HG03097 (cell line): Measurements from ENCODE around the gene NRROS.
A peak's percentile ranks its signal among the peaks of the same experiment; 100 is the strongest.
"Not testable (repeated sequence)": the region's sequence is repeated elsewhere in the genome, so short reads cannot be mapped to it uniquely, and the experiment has no call there.

Experiments used
- ATAC-seq: cut with Tn5 transposase; IDR thresholded peaks from one replicate; pipeline ENCODE4 v1.9.1; 2021; ENCODE audit not compliant: unreplicated experiment, low FRiP score

Gene NRROS

DNA sequence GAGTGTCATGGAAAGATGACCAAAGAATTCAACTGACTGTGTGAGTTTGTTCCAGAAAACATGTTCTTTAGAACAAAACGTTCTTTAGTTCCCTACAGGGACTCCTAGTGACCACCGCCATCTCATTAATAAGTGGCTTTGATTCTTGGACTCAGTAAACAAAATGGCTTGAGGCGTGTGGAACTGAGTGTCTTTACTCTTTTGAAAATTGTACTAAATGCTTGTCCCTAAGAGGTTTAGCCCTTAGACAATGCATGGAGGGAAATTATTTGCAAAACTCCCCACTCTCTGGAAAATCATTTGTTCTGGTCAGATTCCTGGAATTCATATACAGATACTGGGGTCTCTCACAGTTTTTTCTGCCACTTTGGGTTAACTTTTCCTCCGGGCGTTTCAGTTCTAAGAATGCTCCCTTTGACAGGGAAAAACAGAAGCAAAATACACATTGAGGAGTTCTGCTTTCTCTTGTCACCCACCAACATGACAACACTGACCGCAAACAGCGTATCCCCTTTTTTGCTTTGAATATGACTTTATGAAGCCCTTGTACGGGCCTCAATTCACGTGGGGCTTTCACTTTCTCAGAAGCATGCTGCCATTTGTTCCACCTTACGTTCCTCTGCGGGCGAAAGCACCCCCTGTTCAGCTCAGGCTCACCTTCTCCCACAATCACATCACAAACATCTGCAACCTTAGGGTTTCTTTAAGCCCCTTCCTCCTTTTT lies 15.3 kb upstream of the NRROS start:
- ATAC-seq: no peak

DNA sequence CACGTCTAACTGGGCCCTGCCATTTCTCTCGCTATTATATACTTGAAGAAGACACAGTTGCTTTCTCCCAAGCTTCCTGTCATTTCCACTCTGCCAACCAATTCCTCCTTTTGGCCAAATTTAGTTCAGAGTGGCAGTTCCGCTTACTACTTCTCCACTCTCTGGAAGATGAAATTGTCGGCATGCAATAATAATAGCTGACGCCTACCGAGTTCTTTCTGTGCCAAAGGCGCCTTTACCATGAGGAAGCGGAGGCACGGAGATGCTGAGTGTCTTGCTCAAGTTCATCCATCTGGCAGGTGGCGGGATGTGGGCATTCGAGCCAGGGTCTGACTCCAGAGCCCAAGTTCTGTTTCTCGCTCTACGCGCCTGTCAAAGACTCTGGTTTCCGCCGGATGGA lies 14.6 kb upstream of the NRROS start:
- no peak for ATAC-seq

DNA sequence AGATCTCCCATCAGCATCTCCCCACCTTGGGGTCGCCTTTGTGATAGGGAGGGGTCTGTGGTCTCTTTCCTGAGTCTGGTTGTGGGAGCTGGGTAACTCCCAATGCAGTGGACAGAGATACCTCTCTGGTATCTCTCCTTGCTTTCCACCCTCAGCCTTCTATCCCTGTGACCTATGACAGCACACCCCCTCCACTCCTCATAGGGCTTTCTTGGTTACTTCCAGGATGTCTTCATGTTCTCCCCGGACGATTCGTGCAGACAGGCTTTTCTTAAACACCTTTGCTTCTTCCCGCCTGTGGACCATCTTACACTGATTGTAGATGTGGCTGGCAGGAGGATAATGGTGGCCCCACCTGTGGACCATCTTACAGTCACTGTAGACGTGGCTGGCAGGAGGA lies 14.2 kb upstream of the NRROS start:
- no peak for ATAC-seq

DNA sequence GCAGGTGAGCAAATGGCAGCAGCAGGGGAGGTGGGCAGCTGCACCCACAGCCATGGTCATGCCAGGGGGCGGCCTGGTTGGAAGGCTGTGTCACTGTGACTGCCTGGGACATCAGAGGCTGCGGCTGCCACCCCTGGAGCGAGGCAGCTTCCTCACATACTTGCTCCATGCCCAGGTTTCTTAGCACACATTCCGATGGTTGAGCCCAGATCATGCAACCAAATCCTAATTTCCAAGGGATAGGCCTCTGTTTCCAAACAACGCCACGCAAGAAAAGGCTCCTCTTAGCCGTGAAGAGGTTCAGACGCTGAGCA lies 11.6 kb upstream of the NRROS start:
- no peak for ATAC-seq

DNA sequence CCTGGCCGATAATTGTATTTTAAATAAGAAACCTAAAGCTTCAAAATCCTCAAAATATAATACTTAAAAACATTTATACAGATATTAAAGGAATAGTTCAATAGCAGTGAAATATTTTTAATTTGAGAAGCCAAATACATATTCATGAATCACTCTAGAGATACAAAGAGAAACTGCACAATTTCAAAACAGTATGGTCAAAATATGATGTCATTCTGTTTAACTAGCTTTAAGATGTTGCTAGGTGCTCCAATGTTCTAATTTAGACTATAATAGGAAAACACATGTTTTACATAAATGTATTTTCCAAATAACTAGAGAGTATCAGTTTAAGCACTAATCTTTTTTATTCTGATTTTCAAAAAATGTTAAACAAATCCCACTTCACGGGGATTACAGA lies 10.3 kb upstream of the NRROS start:
- ATAC-seq: no peak

DNA sequence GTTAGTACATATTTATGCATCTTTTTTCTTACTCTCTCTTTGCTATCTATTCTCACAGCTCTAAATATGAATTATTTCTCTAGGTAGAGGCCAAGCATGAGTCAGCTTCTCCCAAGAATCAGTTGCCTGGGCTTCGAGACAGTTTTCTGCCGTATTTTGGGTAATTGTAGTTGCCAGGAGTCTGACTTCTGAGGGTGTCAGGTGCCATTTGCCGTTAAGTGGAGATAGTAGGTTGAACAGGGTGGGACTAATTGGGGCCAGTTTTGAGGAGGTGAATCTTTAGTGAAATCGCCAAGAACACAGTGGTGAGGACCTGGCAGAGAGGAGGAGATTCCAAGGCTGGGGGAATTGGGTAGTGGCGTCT lies 7.8 kb upstream of the NRROS start:
- no peak for ATAC-seq

DNA sequence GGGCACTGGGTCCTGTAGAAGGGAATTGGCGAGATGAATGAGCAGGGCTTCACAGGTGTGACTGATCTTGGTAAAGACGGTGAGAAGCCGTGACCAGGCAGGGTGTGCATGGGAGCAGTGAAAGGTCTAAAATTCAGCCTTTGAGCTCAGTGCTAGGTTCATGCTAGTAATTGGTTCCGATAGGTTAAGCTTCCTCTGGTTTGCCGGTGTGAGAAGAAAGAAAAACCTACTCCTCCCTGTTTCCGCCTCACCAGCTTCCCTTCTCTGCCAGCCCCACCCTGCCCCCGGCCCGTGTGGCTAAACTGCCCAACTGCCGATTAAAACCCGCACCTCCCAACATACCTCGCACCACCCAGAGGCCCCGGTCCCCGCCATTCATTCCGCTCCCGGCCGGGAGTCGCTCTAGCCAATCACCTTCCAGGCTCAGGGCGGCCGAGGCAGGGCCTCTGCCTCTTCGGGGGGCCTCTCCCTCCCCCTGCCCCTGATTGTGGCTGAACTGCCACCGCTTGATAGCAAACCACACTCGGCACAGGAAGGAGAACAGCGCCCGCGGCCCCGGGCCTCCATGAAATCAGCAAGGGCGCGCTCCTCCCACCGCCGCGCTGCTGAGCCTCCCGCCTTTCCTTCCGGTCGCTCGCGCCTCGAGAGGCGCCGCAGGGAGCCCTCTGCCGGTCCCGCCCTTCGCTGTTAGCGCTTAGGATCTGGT lies 7.3 kb upstream of the NRROS start:
- peak; percentile 76 for ATAC-seq

DNA sequence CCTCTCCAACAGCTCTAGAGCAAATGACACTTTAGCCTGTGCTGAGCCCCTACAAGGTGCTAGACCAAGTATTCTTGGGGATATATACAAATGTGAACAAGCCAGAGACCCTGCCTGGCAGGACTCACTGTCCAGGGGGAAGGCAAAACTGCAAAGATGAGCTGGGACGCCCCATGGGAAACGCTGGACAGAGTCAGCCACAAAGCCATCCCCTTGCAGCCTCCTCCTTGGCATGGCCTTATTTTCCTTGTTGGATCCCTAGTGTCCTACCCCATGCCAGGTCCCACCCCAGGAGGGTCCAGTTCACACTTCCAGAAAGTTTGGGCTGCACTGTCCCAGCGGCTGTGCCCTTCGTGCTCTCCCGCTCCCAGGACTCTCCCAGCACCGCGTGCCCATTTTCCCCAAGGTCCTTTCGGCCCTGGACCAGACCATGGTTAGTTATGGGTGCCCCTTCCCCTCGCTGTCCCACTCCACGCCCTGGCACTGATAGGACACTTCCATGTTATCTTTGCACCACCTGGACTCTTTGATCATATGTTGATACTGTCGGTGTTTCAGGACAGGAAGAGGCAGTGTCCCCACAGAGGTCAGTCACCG lies 5.8 kb upstream of the NRROS start:
- ATAC-seq: no peak

DNA sequence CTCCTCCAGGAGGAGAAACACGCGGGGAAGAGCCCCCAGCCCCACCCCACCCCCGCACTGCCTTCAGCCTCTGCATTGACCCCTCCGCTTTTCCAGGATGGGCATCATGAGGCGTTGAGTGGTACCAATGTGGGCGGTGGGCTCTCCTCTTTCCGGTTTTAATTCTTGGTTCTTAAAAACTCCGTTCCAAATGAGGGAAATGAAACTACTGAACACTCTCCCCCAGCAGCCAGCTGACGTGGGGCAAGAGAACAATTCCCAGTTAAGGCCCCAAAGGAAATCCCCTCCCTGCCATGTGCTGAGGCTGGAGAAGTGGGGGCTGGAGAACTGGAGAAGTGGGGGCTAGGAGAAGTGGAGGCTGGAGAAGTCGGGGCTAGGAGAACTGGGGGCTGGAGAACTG lies 5.3 kb upstream of the NRROS start:
- no peak for ATAC-seq

DNA sequence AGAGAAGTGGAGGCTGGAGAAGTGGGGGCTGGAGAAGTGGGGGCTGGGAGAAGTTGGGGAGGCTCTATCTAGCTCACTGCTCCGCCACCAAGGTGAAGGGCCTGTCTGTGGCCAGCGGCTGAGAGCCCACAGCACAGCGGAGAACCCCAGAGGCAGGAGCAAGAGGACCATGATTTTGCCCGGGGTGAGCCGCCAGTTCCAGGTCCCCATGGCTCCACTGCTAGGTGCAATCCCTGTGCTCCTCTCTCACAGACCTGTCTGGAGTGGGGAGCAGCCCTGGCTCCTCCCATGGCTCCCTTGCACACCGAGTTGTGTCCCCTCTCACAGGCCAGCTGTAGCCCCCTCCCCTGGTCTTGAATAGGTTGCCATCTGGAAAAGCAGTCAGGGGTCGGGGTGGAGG lies 4.7 kb upstream of the NRROS start:
- ATAC-seq: no peak

DNA sequence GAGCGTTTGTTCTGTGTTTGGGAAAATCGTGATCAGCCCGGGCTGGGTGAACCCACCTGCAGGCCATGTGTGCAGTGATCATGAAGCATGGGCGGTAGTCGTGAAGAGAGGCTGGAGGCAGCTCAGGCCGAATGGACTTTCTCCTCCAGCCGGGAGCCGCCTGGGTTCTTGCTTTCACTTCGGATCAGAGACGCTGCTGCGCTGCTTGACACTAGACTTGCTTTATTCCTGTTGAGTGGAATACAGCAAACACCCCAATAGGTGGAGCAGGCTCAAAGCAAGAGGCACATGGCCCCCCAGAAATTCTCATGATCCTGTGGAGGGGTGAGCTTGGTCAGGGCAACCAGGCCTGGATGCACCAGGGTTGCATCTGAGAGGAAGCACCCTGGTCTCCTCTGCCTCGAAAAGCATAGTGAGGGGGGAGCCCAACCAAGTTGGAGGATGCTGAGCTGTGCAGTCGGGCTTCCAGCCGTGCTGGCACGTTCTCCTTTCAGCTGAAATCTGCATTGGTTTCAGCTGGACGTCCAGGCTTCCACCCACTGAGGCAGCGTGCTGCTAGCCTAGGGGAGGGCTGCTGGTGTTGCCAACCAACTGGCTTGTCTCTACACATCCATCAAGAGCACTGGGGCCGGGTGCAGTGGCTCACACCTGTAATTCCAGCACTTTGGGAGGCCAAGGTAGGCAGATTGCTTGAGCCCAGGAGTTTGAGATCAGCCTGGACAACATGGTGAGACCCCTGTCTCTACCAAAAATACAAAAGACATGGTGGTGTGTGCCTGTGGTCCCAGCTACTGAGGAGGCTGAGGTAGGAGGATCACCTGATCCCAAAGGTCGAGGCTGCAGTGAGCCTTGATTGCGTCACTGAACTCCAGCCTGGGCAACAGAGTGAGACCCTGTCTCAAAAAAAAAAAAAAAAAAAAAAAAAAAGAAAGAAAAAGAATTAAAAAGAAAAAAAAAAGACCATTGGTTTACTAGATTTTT lies 2.8 kb upstream of the NRROS start:
- no peak for ATAC-seq

DNA sequence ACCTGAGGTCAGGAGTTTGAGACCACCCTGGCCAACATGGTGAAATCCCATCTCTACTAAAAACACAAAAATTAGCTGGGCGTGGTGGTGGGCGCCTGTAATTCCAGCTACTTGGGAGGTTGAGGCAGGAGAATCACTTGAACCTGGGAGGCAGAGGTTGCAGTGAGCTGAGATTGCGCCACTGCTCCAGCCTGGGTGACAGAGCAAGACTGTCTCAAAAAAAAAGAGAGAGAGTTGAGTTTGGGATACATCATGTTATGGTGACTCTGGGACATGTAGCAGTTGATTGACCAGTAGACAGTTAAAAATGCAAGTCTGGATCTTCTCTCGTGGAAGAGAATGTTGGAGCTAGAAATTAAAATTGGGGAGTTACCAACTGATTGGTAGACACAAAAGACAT lies 1.6 kb upstream of the NRROS start:
- not testable (repeated sequence) for ATAC-seq

DNA sequence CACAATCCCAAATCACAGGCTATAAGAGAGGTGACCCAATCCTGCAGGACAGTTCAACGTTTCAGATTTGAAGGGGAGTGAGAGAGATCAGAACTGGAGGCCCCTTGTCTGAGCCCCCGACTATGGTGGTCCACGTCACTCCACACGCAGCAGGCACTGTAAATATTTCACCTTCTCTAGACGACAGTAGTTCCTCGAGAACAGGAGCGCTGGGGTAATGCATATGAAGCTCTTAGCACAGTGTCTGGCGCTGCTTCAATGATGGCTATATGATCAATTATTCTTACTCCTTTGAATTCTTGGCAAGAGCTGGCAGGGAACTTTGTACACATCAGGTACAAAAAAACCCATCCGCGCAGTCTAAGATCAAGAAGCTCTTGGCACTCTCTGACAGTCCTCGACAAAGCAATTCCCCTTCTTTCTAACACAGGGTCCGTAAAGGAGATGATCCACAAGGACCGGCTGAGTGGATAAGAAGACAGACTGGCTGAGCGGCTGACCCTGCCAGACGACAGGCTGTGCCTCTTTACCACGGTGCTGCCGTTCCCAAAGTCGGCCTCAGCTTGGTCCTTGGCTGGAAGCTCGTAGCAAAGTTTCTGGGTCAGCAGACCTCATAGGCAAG lies 522 bp upstream of the NRROS start:
- no peak for ATAC-seq

DNA sequence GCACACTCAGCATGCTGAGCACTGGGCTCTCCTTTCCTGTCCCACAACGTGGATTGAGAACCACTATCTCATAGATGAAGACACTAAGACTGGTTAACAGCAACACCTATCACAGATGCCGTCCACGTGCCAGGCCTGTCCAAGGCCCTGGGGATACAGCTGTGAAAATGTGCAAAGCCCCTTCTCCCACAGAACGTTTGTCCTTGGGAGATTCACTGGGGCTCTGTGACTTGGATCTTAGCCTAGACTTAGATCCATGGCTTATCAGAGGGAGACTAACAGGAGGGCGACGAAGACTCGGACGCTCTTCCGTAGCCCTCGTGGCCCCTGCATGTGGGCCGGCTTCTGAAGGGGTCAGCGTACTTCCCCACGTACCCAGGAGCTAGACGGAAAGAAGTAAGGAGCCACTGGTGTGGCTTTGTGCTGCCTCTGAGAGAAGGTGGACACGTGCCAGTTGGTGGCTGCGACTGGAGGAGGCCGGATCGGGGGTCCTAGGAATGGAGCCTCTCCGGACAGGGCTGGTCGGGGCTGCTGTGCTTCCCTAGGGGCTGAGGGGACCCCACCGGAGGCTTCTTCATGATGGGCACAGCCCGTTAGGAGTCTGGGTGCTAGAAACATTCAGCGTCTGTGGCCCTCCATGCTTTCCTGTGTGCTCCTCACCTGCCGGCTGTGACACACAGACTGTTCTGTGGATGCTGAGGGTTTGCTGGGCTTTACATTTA lies 964 bp downstream of the NRROS start:
- ATAC-seq: no peak

DNA sequence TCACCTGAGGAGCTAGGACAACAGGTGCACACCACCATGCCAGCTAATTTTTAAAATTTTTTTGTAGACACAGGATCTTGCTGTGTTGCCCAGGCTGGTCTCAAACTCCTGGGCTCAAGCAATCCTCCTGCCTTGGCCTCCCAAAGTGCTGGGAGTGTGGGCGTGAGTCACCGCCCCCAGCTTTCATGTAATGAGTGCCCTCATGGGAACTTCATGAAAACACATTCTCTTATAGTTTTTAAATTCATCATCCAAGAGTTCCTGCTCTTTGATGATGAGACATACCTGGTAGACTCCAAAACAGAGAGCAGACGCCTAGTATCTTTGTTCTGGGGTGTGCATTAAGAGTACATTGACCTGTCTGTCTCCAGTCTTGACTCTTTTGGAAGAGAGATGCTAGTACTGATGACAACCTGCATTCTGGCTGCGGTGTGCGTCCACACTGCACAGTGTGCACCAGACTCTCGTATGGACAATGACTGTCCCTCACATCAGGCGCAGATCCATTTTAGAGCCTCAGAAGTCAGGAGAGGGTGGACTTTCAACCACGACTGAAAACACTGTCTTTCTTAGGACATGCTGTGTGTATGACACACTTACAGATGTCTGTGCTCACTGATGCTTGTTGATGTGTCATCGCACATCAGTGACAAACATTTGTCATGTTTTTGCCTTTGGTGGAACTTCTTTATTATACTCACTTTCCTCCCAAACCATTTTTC lies 2.0 kb downstream of the NRROS start:
- no peak for ATAC-seq

DNA sequence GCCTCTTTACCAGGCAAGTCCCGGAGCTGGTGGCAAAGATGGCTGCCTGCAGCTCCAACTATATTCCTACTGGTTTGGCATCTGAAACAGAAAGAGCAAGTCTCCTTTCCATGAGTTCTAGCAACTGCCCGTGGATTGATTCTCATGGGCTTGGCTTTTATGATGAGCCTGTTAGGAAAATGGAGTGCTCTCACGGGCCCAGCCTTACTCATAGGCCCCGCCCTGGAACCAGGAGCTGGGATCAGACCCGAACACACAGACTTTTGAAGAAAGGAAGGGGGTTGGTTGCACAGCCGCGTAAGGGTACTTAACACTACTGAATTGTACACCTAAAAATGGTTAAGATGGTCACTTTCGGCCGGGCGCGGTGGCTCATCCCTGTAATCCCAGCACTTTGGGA lies 2.9 kb downstream of the NRROS start:
- ATAC-seq: no peak

DNA sequence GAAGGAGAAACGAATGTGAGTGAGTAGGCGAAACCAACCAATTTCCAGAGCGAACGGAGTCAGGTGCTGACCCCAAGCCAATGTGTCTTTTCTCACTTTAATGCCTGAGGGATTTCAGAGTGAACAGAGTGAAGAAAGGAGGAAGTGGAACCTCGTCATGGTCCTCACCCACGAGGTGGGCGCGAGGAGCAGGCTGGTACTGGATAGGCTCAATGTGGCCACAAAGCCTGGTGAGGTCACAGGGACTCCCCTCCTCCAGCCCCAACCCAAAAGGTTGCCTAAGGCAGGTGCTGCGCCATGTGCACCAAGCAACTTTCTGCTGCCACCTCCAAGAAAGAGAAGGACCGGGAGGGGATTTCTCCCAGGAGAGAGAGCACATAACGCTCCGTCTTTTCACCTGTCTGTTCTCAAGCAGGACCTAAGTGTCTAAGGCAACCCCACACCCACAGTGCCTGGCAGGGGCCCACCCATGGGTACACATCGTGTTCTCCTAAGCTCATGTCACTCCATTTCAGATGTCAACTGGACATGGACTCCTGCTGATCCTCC lies 3.8 kb downstream of the NRROS start:
- ATAC-seq: peak; percentile 70

DNA sequence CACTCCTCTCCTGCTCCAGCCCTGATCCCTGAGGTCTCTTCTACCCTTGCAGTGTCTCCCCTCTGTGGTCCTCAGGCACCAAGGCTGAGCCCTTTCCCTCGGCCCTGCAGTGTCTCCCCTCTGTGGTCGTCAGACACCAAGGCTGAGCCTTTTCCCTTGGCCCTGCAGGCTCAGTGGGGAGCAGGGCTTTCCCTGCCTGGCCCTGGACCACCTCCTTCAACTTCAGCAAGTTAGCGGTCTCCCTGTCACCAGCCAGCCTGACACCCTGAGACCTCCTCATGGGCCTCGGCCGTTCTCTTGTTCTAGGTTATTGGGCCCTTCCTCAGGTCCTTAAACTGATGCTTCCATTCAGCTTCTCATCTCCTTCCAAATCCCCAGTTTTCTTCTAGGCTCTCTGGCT lies 4.3 kb downstream of the NRROS start:
- no peak for ATAC-seq

DNA sequence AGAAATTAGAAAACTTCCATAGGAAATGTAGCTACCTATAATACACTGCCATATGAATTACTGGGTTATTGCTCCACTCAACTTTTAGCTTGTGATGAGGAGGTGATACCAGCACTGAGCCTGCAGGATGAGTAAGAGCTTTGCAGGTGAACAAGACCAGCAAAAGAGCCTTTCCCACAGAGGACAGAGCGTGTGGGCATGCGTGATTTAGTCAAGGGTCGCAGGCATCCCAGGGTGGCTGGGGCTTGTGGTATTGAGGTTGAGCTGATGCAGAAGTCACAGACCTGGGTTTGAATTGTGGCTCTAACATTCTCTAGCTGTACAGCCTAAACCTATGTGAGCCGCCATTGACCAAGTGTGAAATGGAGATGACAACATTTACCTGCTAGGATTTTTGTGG lies 5.6 kb downstream of the NRROS start:
- ATAC-seq: no peak
